H7 (cell line): ENCODE measurements around the gene GRIK4. TPM values are rescaled to one million over a fixed set of nuclear protein-coding genes. Genes with fewer than 3 reads are reported as not detected.

Source experiments
- DNase-seq: peaks from one replicate; pipeline ENCODE4 v3.0.0; 2012
- H3K27me3 ChIP-seq: 2 replicates; pipeline ENCODE4 v1.6.0; 2011; ENCODE audit warnings: mild to moderate bottlenecking, low read length; ENCODE audit not compliant: control insufficient read depth, insufficient read depth
- H3K36me3 ChIP-seq: replicated peaks from 2 replicates; pipeline ENCODE4 v1.5.1; 2011; ENCODE audit warnings: low read length; ENCODE audit not compliant: control insufficient read depth, insufficient read depth
- H3K4me3 ChIP-seq: 2 replicates; pipeline ENCODE4 v1.5.1; 2011; ENCODE audit warnings: low read depth, mild to moderate bottlenecking, control low read depth, low read length, moderate library complexity; ENCODE audit not compliant: insufficient read depth
- total RNA-seq: library from RNA; depleted of rRNA; stranded (reverse); fragments of >200 nt; shearing (Covaris generic); gene quantifications from 2 replicates; pipeline ENCODE4 v1.2.3, GENCODE V29; 2014

The GRIK4 gene
- total RNA-seq, 1 experiment from 2014 or later = 1.0 TPM

DNA sequence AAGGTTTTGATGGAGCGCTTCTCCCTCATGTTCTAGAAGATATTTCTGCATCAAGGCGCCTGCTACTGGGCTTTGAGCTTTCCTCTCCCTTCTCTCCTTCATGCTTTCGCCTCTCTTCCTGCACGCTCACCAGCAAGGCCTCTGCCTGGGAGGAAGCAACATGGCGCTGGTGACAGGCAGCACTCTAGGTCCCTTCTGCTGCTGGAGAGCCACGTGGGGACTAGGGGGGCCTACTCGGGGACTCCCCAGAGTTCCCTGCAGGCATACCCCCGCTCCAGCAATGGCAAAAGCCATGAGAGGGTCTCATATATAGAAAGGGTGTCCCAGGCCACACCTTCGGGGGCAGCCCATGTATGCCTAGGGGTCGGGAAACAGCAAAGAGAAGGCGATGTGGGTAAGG is 49.7 kb downstream of the GRIK4 start:
- no peak overlapping the region for H3K4me3 ChIP-seq
- no peak for DNase-seq
- H3K27me3 ChIP-seq = peaks cover 24% of the 10 kb centered on the region
- no peaks in the 10 kb centered on the region for H3K36me3 ChIP-seq

DNA sequence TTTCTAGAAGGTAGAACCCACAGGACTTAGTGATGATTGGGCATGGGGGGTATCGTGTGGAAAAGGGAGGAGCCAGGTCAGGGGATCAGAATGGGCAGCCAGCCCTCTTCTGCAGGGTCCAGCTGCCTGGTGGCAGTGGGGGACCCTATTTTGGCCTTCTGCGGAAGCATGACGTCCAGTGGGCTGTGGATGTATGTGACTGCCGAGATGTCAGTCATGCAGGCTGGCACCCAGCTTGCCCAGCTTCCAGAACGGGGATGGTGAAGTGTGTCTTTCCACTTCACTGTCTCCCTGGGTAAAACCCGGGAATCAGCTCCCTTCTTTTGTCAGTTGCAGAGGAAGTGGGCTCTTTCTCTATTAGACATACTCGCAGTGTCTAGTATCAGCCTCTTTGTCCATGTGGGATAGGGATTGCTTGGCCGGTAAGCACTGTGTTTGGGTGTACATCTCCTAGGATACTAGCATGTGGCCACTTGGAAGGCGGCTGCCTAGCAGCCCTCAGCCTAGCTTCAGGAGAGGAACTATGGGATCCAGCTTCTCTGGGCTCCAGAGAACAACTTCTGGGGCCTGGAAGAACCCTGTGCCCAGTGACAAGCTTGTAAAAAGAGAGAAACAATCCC is 51.4 kb downstream of the GRIK4 start:
- no peaks in the 10 kb centered on the region for H3K36me3 ChIP-seq
- no peak for DNase-seq
- H3K27me3 ChIP-seq = peaks cover 24% of the 10 kb centered on the region
- H3K4me3 ChIP-seq = no peak overlapping the region

DNA sequence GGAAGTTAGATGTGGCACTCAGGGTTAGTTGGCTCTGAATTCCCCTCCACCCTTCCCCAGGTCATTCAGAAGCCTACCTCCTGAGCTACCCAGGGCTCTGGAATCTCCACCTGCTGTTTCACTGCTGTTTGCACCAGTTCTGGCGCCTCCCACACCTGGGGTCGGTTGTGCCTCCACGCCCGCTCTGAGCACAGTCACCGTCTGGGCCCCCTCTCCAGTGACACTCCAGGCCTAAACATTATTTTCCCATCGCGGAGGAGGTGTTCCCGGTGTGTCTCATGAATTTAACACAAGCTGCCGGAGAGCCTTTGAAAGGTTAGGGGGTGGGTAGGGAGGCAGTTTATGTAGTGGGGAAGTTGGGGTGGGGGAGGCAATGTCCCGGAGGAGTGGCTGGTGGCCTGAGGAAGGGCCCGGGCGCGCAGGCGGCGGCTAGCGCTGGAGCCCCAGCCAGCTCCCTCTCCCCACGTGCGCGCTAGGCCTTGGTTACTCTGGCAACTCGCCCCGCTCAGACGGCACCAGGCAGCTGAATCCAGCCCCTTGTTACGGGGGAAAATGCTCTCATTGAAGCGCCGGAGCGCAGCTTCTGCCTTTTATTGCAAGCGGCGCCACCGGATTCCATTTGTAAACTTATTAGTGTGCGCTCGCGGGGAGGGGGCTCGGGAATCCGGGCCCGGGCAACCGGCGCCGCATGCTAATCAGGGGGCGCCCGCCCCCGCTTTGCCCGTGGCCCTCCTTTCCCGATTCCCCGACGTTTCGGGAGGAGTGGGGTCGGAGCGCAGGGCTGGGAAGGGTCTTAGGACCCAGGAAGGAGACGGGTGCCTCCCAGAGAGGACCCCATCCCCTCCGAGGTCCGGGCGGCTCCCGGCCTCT is 52.4 kb downstream of the GRIK4 start:
- no peaks in the 10 kb centered on the region for H3K36me3 ChIP-seq
- H3K27me3 ChIP-seq = peaks cover 24% of the 10 kb centered on the region
- H3K4me3 ChIP-seq = peak overlapping the region; percentile 71
- peak; percentile 86 for DNase-seq

DNA sequence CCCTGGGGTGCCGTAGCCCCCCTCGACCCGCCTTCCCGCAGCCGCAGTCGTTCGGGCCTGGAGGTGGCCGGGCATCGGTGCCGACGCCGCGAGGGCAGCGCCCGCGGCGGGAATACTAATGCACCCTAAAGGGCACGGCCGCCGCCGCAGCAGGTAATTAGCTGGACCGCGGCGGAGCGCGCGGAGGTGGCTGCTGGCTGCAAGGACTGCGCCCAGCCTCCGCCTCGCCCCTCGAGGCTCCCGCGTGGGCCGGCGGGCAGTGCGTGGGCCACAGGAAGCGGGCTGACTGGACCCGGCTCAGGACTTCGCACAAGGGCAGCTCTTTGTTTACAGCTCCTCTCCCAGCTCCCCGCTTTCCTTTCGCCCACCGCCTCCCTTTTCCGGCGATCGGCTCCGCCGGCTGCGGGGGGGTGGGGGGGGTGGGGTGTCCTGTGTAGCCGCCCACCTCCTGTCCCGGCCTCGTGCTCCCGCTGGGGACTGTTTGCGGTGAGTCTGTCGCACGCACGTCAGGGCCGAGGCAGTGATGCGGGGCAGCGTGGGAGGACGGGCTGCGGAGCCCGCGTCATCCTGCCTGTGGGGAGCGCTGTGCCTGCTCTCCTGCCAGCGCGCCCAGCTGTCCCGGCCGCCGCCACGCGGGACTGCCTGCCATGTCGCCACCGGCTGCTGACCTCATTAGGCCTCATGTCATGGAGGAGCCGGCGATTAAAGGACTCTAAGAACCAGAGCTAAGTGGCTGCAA is 53.2 kb downstream of the GRIK4 start:
- DNase-seq = peak; percentile 84
- H3K36me3 ChIP-seq = no peaks in the 10 kb centered on the region
- peak overlapping the region; percentile 71 for H3K4me3 ChIP-seq
- peaks cover 24% of the 10 kb centered on the region for H3K27me3 ChIP-seq

DNA sequence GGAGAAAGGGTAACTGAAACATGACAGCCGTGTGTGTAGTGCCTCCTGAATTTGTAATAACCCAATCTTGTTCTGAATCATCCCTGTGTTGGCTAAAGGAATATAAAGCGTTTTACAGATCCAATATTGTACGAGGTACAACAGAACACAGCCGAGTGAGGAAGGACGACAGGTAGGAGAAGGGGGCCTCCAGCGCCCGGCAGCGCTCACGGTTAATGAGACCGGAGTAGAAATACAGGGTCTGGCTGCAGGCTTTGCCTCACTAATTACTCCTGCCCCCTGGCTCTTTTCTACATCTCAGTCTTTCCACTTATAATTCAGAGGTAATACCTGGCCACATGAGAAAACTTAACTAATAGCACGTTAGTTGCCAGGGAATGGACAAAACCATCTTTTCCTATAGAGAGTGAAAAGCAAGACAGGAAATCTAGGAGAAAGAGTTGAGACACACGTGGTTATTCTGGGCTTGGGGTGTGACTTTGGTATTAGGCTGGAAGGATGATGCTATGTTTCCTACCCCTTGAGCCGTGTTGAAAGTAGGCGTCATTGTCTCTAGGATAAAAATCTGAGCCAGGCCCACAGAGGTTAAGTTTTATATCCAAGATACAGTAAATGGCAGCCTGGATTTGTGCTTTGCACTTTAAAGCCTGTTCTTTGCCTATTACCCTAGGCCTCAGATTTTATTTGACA is 54.1 kb downstream of the GRIK4 start:
- H3K4me3 ChIP-seq = peak overlapping the region; percentile 71; the same call in 1 of the 2 replicates
- H3K27me3 ChIP-seq = peaks cover 24% of the 10 kb centered on the region
- no peaks in the 10 kb centered on the region for H3K36me3 ChIP-seq
- no peak for DNase-seq

DNA sequence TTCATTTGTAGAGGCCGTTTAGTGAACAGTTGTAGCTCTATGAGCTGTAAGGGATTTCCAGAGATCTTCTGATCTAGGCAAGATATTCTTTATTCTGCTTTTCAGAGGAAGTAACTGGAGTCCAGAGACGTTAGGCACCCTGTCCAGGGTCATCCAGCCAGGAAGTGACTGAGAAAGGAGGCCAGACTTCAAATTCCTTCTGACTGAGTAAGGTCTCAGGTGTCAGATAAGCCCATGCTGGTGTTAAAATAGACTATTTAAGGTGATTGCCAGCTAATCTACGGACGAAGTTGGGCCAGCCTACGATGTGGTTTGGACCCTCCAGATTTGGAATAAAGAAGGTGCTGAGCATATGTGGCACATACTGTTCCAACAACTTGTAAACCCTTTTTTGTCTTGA is 54.6 kb downstream of the GRIK4 start:
- no peaks in the 10 kb centered on the region for H3K36me3 ChIP-seq
- no peak for DNase-seq
- peaks cover 24% of the 10 kb centered on the region for H3K27me3 ChIP-seq
- H3K4me3 ChIP-seq = no peak overlapping the region

DNA sequence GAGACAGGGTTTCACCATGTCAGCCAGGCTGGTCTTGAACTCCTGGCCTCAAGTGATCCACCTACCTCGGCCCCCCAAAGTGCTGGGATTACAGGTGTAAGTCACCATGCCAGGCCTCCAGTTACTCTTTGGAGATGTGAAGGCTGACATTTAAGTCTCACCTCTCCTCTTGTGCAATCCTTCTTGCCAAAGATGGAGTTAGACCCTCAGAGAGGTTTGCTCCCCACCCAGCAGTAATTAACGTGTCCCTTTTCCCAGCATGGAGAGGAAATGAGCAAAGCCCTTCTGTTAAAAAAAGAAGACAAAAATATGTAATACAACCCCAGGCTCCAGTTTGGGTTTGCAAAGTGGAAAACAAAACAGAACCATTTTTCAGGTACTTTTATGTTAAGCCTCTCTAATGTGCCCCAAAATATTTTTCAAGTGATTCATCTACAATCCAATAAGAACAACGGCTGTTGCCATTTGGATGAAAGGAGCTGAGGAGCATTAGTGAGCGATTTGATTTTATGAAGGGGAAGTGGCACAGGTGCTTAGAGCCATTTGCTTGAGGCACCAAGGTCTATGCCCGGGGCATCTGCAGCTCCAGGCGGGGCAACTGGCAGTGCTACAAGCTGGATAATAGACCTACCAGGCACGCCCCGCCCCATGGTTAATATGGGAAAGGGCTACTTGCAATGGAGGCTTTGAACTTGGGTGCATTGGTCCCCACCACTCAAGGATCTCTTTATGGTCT is 57.2 kb downstream of the GRIK4 start:
- Histone ChIP-seq H3K27me3 (peaks cover 14% of the 10 kb centered on the region), H3K4me3 (no peak overlapping the region), H3K36me3 (no peaks in the 10 kb centered on the region)
- no peak for DNase-seq

DNA sequence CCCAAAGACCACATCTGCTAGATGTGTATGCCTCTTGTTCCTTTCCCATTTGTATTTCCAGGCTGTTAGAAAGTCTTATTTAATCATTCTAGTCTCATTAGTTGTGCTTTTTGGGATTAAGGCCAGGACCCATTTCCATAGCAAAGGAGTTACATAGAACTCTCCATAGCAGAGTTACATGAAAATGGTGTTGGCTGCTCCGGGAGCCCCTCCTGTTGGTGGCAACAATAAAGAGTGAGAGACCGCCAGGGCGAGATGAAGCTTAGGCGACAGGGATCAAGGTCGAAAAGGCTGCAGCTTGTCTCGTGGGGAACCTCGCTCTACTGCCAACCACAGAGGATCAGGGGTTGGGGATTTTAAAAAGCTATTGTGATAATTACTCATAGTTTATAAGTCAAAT is 58.3 kb downstream of the GRIK4 start:
- H3K4me3 ChIP-seq = no peak overlapping the region
- DNase-seq = peak; percentile 68

DNA sequence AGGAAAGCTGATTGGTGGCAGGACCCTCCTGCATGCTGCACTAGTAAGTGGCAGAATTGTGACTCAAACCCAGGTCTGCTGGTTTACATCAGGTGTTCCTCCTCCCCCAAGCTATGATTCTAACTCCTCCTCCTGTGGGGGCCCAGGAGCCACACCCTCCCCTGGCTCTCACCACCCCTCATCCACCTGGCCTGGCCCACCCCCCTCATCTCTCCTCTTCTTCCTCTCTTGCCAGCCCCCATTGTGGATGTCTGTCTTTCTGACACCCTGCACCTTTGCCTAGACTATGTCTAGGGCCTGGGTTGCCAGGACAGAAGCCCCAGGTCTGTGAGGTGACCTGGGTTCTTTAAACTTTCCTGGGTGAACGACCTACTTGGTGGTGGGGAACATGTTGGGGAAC is 59.9 kb downstream of the GRIK4 start:
- H3K36me3 ChIP-seq = no peaks in the 10 kb centered on the region
- H3K27me3 ChIP-seq = no peaks in the 10 kb centered on the region
- DNase-seq = no peak
- no peak overlapping the region for H3K4me3 ChIP-seq

More for the DNA sequence above, 58.3 kb downstream of the GRIK4 start:
- H3K36me3 ChIP-seq = no peaks in the 10 kb centered on the region
- H3K27me3 ChIP-seq = peaks cover 6% of the 10 kb centered on the region

DNA sequence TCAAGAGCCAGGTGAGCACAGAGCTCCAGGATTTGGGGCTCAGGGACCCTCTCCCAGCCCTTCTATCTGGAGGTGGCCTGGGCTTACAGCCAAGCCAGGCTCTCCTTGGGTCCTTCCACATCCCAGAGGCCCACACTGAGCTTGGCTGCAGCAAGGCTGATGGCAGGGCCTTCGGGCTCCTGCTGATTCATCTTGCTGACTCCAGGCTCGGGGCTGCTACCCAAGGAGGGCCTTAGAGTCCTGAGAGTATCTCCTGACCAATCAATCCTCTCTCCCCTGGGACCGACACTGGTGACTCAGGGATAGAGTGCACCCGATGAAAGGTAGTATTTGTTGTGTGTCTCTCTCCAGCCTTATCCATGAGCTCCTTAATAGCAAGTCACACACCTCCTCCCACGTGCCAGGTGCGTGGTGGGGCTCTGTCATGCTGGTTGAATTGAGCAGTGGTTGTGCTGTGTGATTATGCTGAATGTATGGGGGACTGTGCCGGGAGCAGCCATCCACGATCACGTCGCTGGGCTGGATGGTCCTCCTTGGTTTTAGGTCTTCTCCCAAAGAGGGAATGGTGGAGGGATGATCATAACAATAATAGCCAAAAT is 62.3 kb downstream of the GRIK4 start:
- H3K36me3 ChIP-seq = no peaks in the 10 kb centered on the region
- no peak for DNase-seq
- H3K27me3 ChIP-seq = no peaks in the 10 kb centered on the region
- H3K4me3 ChIP-seq = no peak overlapping the region

DNA sequence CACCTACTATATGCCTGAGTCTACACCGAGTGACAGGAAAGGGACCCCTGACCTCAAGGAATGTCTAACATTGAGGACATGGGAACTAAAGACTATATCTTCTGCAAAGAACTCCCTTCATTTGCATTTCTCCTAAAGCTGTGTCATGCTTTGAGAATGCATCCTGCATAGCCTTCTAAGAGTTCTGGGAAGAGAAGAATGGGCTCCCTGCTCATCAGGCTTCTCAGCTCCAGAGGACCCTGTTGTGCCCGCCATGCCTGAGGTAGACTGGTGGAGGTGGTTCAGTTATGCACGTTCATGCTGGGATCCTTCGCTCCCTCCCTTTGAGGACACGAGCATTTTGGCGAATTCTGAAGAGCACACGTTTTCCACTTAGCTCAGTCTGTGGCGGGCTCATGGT is 63.3 kb downstream of the GRIK4 start:
- H3K36me3 ChIP-seq = no peaks in the 10 kb centered on the region
- H3K4me3 ChIP-seq = no peak overlapping the region
- no peak for DNase-seq
- H3K27me3 ChIP-seq = no peaks in the 10 kb centered on the region

DNA sequence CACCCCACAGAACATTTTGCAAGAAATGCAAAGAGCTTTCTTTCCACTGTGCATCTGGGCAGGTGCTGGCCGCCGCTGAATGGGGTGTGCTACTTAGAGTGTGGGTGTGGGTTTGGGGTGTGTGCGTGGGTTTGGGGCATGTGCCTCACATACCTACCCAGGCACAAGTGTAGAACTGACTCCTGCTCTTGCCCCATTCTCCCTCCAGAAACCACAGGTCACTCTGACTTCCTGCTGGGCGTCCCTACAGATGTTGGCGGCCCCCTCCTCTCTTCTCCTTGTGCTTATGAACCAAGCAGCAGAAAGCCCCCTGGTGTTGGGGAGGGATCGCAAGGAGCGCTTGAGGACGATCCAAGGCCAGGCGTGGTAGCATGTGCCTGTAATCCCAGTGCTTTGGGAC is 63.9 kb downstream of the GRIK4 start:
- no peak overlapping the region for H3K4me3 ChIP-seq
- no peak for DNase-seq
- no peaks in the 10 kb centered on the region for H3K36me3 ChIP-seq
- H3K27me3 ChIP-seq = no peaks in the 10 kb centered on the region

DNA sequence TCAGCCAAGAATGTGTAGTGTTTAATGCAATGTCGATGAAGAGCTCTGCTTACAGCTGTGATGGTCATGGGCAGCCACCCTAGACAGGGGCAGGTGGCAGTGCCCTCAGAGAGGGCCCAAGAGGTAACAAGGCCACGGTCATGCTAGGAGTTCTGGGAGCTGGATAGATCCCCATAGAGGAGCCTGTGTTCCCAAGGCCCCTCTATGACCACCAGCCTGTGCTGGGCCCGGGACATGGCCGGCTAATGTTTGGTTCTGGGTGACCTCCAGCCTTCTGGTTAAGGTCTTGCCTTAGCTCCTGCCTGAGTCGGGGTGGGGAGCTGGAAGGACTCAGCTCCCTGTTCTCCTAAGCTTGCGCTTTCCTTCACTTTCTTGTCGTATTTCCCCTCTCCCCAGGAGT is 65.1 kb downstream of the GRIK4 start:
- no peak for DNase-seq
- no peaks in the 10 kb centered on the region for H3K27me3 ChIP-seq
- H3K4me3 ChIP-seq = no peak overlapping the region
- H3K36me3 ChIP-seq = no peaks in the 10 kb centered on the region
